WTC11 (cell line): Measurements from ENCODE around the gene ARHGAP15.

Experiments
- ESRRA ChIP-seq: sonication (generic); formaldehyde crosslinking; IDR thresholded peaks from 2 replicates; pipeline ENCODE4 v1.8.1; 2022; ENCODE audit warnings: mild to moderate bottlenecking, missing genetic modification reagents, borderline replicate concordance
- JUN ChIP-seq: sonication (generic); formaldehyde crosslinking; IDR thresholded peaks from 2 replicates; pipeline ENCODE4 v1.8.0; 2023; ENCODE audit warnings: mild to moderate bottlenecking, missing genetic modification reagents
- MYBL2 ChIP-seq: sonication (generic); formaldehyde crosslinking; IDR thresholded peaks from 2 replicates; pipeline ENCODE4 v1.8.1; 2023; ENCODE audit warnings: mild to moderate bottlenecking, moderate library complexity, missing genetic modification reagents
- ZNF263 ChIP-seq: sonication (generic); formaldehyde crosslinking; IDR thresholded peaks from 2 replicates; pipeline ENCODE4 v1.8.1; 2022; ENCODE audit warnings: low read depth, mild to moderate bottlenecking, moderate library complexity, missing genetic modification reagents
- ZNF317 ChIP-seq: sonication (generic); formaldehyde crosslinking; IDR thresholded peaks from 2 replicates; pipeline ENCODE4 v1.8.1; 2023; ENCODE audit warnings: low read depth, mild to moderate bottlenecking, moderate library complexity, missing genetic modification reagents, borderline replicate concordance
- TF ChIP-seq, protein P1 (sequence below): fragments of 200-600 bp; IDR thresholded peaks from 2 replicates; pipeline ENCODE4 v1.8.0; 2022; ENCODE audit warnings: antibody characterized with exemption
- TF ChIP-seq, protein P2 (sequence below): sonication (generic); formaldehyde crosslinking; IDR thresholded peaks from 2 replicates; pipeline ENCODE4 v1.8.0; 2023; ENCODE audit warnings: missing genetic modification reagents, mild to moderate bottlenecking, borderline replicate concordance
- TF ChIP-seq, protein P3 (sequence below): sonication (generic); formaldehyde crosslinking; IDR thresholded peaks from 2 replicates; pipeline ENCODE4 v1.8.0; 2022; ENCODE audit warnings: missing genetic modification reagents
- TF ChIP-seq, protein P4 (sequence below): sonication (generic); formaldehyde crosslinking; IDR thresholded peaks from 2 replicates; pipeline ENCODE4 v1.8.0; 2022; ENCODE audit warnings: mild to moderate bottlenecking, missing genetic modification reagents
- TF ChIP-seq, protein P5 (sequence below): sonication (generic); formaldehyde crosslinking; IDR thresholded peaks from 2 replicates; pipeline ENCODE4 v1.8.1; 2022; ENCODE audit warnings: low read depth, mild to moderate bottlenecking, moderate library complexity, missing genetic modification reagents, borderline replicate concordance
- TF ChIP-seq, protein P6 (sequence below): sonication (generic); formaldehyde crosslinking; IDR thresholded peaks from 2 replicates; pipeline ENCODE4 v1.8.0; 2022; ENCODE audit warnings: mild to moderate bottlenecking, missing genetic modification reagents
- TF ChIP-seq, protein P7 (sequence below): sonication (generic); formaldehyde crosslinking; IDR thresholded peaks from 2 replicates; pipeline ENCODE4 v1.8.1; 2023; ENCODE audit warnings: mild to moderate bottlenecking, missing genetic modification reagents, moderate library complexity
- TF ChIP-seq, protein P8 (sequence below): sonication (generic); formaldehyde crosslinking; IDR thresholded peaks from 2 replicates; pipeline ENCODE4 v1.8.1; 2022; ENCODE audit warnings: low read depth, missing genetic modification reagents, borderline replicate concordance
- TF ChIP-seq, protein P9 (sequence below): fragments of 250-450 bp; sonication (Bioruptor Pico); IDR thresholded peaks from 2 replicates; pipeline ENCODE4 v2.1.2; 2022; ENCODE audit warnings: mild to moderate bottlenecking, moderate library complexity

DNA sequence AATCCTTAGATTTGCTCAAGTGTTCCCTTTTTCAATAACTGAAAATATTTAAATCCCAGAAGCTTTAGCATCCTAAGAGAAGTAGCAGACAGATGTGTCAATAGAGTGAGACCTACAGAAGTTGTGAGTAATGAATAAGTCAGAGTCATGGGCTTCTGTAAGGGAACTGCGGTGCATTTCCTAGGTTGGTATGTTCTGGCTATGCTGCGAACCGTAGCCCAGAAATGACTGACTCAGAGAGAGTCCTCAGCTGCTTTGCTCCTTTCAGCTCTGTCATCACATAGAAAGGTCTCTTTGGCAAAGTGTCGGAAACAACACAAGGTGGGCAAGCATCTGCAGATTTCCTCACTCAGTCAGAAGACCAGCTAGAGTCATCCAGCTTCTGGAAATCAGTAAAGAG is 297.1 kb downstream of the ARHGAP15 start:
- TF ChIP-seq, protein P1, sequence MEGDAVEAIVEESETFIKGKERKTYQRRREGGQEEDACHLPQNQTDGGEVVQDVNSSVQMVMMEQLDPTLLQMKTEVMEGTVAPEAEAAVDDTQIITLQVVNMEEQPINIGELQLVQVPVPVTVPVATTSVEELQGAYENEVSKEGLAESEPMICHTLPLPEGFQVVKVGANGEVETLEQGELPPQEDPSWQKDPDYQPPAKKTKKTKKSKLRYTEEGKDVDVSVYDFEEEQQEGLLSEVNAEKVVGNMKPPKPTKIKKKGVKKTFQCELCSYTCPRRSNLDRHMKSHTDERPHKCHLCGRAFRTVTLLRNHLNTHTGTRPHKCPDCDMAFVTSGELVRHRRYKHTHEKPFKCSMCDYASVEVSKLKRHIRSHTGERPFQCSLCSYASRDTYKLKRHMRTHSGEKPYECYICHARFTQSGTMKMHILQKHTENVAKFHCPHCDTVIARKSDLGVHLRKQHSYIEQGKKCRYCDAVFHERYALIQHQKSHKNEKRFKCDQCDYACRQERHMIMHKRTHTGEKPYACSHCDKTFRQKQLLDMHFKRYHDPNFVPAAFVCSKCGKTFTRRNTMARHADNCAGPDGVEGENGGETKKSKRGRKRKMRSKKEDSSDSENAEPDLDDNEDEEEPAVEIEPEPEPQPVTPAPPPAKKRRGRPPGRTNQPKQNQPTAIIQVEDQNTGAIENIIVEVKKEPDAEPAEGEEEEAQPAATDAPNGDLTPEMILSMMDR, result no peak
- TF ChIP-seq, protein P2, sequence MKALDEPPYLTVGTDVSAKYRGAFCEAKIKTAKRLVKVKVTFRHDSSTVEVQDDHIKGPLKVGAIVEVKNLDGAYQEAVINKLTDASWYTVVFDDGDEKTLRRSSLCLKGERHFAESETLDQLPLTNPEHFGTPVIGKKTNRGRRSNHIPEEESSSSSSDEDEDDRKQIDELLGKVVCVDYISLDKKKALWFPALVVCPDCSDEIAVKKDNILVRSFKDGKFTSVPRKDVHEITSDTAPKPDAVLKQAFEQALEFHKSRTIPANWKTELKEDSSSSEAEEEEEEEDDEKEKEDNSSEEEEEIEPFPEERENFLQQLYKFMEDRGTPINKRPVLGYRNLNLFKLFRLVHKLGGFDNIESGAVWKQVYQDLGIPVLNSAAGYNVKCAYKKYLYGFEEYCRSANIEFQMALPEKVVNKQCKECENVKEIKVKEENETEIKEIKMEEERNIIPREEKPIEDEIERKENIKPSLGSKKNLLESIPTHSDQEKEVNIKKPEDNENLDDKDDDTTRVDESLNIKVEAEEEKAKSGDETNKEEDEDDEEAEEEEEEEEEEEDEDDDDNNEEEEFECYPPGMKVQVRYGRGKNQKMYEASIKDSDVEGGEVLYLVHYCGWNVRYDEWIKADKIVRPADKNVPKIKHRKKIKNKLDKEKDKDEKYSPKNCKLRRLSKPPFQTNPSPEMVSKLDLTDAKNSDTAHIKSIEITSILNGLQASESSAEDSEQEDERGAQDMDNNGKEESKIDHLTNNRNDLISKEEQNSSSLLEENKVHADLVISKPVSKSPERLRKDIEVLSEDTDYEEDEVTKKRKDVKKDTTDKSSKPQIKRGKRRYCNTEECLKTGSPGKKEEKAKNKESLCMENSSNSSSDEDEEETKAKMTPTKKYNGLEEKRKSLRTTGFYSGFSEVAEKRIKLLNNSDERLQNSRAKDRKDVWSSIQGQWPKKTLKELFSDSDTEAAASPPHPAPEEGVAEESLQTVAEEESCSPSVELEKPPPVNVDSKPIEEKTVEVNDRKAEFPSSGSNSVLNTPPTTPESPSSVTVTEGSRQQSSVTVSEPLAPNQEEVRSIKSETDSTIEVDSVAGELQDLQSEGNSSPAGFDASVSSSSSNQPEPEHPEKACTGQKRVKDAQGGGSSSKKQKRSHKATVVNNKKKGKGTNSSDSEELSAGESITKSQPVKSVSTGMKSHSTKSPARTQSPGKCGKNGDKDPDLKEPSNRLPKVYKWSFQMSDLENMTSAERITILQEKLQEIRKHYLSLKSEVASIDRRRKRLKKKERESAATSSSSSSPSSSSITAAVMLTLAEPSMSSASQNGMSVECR, result no peak
- TF ChIP-seq, protein P3, sequence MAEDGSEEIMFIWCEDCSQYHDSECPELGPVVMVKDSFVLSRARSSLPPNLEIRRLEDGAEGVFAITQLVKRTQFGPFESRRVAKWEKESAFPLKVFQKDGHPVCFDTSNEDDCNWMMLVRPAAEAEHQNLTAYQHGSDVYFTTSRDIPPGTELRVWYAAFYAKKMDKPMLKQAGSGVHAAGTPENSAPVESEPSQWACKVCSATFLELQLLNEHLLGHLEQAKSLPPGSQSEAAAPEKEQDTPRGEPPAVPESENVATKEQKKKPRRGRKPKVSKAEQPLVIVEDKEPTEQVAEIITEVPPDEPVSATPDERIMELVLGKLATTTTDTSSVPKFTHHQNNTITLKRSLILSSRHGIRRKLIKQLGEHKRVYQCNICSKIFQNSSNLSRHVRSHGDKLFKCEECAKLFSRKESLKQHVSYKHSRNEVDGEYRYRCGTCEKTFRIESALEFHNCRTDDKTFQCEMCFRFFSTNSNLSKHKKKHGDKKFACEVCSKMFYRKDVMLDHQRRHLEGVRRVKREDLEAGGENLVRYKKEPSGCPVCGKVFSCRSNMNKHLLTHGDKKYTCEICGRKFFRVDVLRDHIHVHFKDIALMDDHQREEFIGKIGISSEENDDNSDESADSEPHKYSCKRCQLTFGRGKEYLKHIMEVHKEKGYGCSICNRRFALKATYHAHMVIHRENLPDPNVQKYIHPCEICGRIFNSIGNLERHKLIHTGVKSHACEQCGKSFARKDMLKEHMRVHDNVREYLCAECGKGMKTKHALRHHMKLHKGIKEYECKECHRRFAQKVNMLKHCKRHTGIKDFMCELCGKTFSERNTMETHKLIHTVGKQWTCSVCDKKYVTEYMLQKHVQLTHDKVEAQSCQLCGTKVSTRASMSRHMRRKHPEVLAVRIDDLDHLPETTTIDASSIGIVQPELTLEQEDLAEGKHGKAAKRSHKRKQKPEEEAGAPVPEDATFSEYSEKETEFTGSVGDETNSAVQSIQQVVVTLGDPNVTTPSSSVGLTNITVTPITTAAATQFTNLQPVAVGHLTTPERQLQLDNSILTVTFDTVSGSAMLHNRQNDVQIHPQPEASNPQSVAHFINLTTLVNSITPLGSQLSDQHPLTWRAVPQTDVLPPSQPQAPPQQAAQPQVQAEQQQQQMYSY (CRISPR knock-in tag), result no peak
- TF ChIP-seq, protein P4, sequence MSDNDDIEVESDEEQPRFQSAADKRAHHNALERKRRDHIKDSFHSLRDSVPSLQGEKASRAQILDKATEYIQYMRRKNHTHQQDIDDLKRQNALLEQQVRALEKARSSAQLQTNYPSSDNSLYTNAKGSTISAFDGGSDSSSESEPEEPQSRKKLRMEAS (CRISPR knock-in tag), result no peak
- TF ChIP-seq ZNF263 (CRISPR knock-in tag) (no peak), MYBL2 (CRISPR knock-in tag) (no peak), ESRRA (CRISPR knock-in tag) (no peak), ZNF317 (CRISPR knock-in tag) (no peak), JUN (CRISPR knock-in tag) (no peak)
- TF ChIP-seq, protein P5, sequence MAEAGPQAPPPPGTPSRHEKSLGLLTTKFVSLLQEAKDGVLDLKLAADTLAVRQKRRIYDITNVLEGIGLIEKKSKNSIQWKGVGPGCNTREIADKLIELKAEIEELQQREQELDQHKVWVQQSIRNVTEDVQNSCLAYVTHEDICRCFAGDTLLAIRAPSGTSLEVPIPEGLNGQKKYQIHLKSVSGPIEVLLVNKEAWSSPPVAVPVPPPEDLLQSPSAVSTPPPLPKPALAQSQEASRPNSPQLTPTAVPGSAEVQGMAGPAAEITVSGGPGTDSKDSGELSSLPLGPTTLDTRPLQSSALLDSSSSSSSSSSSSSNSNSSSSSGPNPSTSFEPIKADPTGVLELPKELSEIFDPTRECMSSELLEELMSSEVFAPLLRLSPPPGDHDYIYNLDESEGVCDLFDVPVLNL (CRISPR knock-in tag), result no peak
- TF ChIP-seq, protein P6, sequence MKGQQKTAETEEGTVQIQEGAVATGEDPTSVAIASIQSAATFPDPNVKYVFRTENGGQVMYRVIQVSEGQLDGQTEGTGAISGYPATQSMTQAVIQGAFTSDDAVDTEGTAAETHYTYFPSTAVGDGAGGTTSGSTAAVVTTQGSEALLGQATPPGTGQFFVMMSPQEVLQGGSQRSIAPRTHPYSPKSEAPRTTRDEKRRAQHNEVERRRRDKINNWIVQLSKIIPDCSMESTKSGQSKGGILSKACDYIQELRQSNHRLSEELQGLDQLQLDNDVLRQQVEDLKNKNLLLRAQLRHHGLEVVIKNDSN (CRISPR knock-in tag), result no peak
- TF ChIP-seq, protein P7, sequence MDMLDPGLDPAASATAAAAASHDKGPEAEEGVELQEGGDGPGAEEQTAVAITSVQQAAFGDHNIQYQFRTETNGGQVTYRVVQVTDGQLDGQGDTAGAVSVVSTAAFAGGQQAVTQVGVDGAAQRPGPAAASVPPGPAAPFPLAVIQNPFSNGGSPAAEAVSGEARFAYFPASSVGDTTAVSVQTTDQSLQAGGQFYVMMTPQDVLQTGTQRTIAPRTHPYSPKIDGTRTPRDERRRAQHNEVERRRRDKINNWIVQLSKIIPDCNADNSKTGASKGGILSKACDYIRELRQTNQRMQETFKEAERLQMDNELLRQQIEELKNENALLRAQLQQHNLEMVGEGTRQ (CRISPR knock-in tag), result no peak
- TF ChIP-seq, protein P8, sequence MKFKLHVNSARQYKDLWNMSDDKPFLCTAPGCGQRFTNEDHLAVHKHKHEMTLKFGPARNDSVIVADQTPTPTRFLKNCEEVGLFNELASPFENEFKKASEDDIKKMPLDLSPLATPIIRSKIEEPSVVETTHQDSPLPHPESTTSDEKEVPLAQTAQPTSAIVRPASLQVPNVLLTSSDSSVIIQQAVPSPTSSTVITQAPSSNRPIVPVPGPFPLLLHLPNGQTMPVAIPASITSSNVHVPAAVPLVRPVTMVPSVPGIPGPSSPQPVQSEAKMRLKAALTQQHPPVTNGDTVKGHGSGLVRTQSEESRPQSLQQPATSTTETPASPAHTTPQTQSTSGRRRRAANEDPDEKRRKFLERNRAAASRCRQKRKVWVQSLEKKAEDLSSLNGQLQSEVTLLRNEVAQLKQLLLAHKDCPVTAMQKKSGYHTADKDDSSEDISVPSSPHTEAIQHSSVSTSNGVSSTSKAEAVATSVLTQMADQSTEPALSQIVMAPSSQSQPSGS (CRISPR knock-in tag), result no peak
- TF ChIP-seq, protein P9, sequence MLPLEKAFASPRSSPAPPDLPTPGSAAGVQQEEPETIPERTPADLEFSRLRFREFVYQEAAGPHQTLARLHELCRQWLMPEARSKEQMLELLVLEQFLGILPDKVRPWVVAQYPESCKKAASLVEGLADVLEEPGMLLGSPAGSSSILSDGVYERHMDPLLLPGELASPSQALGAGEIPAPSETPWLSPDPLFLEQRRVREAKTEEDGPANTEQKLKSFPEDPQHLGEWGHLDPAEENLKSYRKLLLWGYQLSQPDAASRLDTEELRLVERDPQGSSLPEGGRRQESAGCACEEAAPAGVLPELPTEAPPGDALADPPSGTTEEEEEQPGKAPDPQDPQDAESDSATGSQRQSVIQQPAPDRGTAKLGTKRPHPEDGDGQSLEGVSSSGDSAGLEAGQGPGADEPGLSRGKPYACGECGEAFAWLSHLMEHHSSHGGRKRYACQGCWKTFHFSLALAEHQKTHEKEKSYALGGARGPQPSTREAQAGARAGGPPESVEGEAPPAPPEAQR (CRISPR knock-in tag), result no peak
